Lower leg skin (tissue), 3 donors: ENCODE results near the gene PRSS38.

Experiments
- POLR2A ChIP-seq, 2 donors: fragments of 450-650 bp; IDR thresholded peaks; one replicate each; pipeline ENCODE4 v1.6.1; 2016 to 2017; ENCODE audit warnings: antibody characterized with exemption in 2 of 2, mild to moderate bottlenecking in 1 of 2, moderate library complexity in 1 of 2
- TF ChIP-seq, protein P1 (sequence below), 3 donors: fragments of 450-650 bp; IDR thresholded peaks; one replicate each; pipeline ENCODE4 v1.5.1; 2016; ENCODE audit warnings: antibody characterized with exemption in 3 of 3, mild to moderate bottlenecking in 3 of 3, moderate library complexity in 2 of 3

DNA sequence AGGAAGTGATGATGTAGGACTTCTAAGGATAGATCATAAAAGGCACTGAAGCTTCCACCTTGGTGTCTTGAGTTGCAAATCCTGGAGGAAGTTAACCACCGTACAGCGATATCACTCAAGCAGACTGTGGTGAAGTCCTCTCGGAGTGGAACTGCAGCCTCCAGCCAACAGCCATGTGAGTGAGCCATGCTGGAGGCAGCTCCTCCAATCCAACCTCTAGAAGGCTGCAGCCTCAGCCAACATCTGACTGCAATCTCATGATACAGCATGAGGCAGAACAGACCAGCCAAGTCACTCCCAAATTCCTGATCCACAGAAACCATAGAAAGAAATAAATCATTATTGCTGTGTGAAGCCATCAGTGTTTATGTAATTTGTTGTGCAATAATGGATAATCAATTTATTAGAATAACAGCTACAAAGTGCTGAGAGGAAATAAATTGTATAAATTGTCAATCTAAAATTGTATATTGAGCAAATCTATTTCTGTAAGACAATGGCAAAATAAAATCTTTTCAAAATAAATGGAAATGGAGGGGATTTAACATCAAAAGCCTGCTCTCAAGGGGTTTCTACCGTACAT is 65.0 kb downstream of the PRSS38 start:
- no peak for TF ChIP-seq POLR2A (IDR thresholded peaks at IDR 0.05)
- TF ChIP-seq, protein P1, sequence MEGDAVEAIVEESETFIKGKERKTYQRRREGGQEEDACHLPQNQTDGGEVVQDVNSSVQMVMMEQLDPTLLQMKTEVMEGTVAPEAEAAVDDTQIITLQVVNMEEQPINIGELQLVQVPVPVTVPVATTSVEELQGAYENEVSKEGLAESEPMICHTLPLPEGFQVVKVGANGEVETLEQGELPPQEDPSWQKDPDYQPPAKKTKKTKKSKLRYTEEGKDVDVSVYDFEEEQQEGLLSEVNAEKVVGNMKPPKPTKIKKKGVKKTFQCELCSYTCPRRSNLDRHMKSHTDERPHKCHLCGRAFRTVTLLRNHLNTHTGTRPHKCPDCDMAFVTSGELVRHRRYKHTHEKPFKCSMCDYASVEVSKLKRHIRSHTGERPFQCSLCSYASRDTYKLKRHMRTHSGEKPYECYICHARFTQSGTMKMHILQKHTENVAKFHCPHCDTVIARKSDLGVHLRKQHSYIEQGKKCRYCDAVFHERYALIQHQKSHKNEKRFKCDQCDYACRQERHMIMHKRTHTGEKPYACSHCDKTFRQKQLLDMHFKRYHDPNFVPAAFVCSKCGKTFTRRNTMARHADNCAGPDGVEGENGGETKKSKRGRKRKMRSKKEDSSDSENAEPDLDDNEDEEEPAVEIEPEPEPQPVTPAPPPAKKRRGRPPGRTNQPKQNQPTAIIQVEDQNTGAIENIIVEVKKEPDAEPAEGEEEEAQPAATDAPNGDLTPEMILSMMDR (IDR thresholded peaks at IDR 0.05): no peak
